Measurements from ENCODE around the gene TMEM218. TPM values are rescaled to one million over a fixed set of nuclear protein-coding genes. Genes with fewer than 3 reads are reported as not detected.
"Not testable (repeated sequence)": the region's sequence is repeated elsewhere in the genome, so short reads cannot be mapped to it uniquely, and the experiment has no call there.

TMEM218 gene
- total RNA-seq, 2 experiments from 2014 or later: 3.9 to 4.4 TPM

DNA sequence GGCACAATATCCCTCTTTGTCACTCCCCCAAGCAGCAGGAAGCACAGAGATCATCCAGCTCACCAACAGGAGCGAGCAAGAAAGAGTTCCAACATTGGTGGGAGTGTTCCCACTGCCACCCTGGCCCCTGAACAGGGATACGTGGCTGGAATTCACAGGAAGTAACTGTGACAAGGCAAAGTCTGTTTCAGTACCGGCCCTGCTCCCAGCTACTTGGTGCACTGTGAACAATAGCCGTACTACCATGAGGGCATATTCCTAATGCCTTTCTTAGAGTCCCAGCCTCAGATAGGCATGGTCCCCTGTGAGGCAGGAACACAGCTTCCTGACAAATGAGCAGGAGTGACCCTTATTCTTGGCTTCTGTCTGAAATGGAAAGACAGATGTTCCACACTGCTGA lies 50.1 kb downstream of the TMEM218 start:
- Mint-ChIP-seq H3K9me3 (no peaks in the 10 kb centered on the region), H3K27me3 (peaks cover 56% of the 10 kb centered on the region), H3K36me3 (ENCODE audit: low read depth) (no peaks in the 10 kb centered on the region), H3K27ac (no peak overlapping the region), H3K4me3 (no peak overlapping the region), H3K4me1 (ENCODE audit: low read depth) (peaks cover 9% of the 10 kb centered on the region)
- DNase-seq: no peak
- ChIA-PET CTCF (no interaction called here), POLR2A (no interaction called here)
- H3K9me3 ChIP-seq (ENCODE audit: control insufficient read depth in 1 of 2, insufficient read depth in 1 of 2, low read length in 2 of 2): no peaks in the 10 kb centered on the region
- no peak overlapping the region for H3K4me3 ChIP-seq (ENCODE audit: low read length)
- ATAC-seq (ENCODE audit: poor library complexity): no peak
- H3K36me3 ChIP-seq (ENCODE audit: insufficient read depth, low read length): no peaks in the 10 kb centered on the region
- TF ChIP-seq, protein P1, sequence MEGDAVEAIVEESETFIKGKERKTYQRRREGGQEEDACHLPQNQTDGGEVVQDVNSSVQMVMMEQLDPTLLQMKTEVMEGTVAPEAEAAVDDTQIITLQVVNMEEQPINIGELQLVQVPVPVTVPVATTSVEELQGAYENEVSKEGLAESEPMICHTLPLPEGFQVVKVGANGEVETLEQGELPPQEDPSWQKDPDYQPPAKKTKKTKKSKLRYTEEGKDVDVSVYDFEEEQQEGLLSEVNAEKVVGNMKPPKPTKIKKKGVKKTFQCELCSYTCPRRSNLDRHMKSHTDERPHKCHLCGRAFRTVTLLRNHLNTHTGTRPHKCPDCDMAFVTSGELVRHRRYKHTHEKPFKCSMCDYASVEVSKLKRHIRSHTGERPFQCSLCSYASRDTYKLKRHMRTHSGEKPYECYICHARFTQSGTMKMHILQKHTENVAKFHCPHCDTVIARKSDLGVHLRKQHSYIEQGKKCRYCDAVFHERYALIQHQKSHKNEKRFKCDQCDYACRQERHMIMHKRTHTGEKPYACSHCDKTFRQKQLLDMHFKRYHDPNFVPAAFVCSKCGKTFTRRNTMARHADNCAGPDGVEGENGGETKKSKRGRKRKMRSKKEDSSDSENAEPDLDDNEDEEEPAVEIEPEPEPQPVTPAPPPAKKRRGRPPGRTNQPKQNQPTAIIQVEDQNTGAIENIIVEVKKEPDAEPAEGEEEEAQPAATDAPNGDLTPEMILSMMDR (IDR thresholded peaks at IDR 0.05): no peak
- intact Hi-C loops (cut with DNase I, micrococcal nuclease): no loop called here
- no peak overlapping the region for H3K27ac ChIP-seq (ENCODE audit: low read depth in 1 of 2, low read length in 2 of 2)
- H3K4me1 ChIP-seq (ENCODE audit: insufficient read depth, low read length): peaks cover 14% of the 10 kb centered on the region
- peaks cover 10 to 24% of the 10 kb centered on the region in 2 experiments for H3K27me3 ChIP-seq (ENCODE audit: control insufficient read depth in 1 of 2, insufficient read depth in 2 of 2, low read length in 2 of 2)

DNA sequence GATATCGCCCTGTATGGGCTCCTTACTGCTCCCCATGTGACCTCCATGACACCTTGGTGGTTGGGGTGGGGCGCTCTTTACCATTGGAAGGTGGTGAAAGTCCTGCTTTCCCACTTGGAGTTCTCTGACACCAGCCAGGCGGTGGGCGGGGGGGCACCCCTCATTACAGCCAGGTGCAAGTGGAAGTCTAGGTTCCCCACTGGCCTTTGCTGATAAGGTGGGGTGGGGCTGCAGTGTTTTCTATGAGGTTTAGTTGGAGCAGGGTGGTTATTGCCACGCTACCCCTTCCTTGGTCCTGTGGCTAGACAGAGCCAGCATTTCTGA lies 53.8 kb downstream of the TMEM218 start:
- intact Hi-C loops (cut with DNase I, micrococcal nuclease): no loop called here
- ChIA-PET POLR2A (no interaction called here), CTCF (no interaction called here)
- Histone ChIP-seq H3K4me3 (ENCODE audit: low read length) (no peak overlapping the region), H3K36me3 (ENCODE audit: insufficient read depth, low read length) (no peaks in the 10 kb centered on the region), H3K27ac (ENCODE audit: low read depth in 1 of 2, low read length in 2 of 2) (no peak overlapping the region), H3K4me1 (ENCODE audit: insufficient read depth, low read length) (peaks cover 3% of the 10 kb centered on the region), H3K9me3 (ENCODE audit: control insufficient read depth in 1 of 2, insufficient read depth in 1 of 2, low read length in 2 of 2) (no peaks in the 10 kb centered on the region), H3K27me3 (ENCODE audit: control insufficient read depth in 1 of 2, insufficient read depth in 2 of 2, low read length in 2 of 2) (no peaks in the 10 kb centered on the region)
- TF ChIP-seq, protein P1 (IDR thresholded peaks at IDR 0.05): no peak
- Mint-ChIP-seq H3K4me3 (no peak overlapping the region), H3K9me3 (no peaks in the 10 kb centered on the region), H3K27me3 (peaks cover 25% of the 10 kb centered on the region), H3K27ac (no peak overlapping the region), H3K36me3 (ENCODE audit: low read depth) (no peaks in the 10 kb centered on the region), H3K4me1 (ENCODE audit: low read depth) (no peaks in the 10 kb centered on the region)
- DNase-seq (no peak), ATAC-seq (ENCODE audit: poor library complexity) (no peak)

DNA sequence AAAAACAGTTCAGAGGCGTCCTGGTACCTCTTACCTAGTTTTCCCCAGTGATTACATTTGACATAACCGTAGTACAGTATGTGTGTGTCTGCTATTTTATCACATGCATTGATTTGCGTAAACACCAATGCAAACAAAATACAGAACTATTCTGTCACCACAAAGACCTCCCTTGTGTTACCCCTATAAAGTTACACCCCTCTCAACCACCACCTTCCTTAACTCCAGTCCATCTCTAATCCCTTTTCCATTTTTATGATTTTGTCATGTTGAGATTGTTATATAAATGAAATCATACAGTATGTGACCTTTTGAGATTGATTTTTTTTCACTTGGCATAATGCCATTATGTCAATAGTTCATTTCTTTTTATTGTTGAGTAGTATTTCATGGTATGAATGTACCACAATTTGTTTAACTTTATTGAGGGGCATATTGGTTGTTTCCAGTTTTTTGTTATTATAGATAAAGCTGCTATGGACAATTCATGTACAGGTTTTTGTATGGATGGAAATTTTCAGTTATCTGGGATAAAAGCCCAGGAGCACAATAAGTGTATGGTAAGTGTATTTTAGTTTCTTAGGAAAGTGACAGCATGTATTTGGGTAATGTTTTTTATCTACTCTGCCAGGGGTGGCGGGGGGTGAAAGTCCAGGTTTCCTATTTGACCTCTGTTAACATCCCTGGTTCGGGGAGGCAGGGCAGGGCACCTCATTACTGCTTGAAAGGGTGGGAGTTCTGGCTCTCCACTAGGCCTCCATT lies 54.3 kb downstream of the TMEM218 start:
- TF ChIP-seq, protein P1 (IDR thresholded peaks at IDR 0.05): no peak
- ATAC-seq (ENCODE audit: poor library complexity) (no peak), DNase-seq (no peak)
- Histone ChIP-seq H3K36me3 (ENCODE audit: insufficient read depth, low read length) (no peaks in the 10 kb centered on the region), H3K4me3 (ENCODE audit: low read length) (no peak overlapping the region), H3K4me1 (ENCODE audit: insufficient read depth, low read length) (no peaks in the 10 kb centered on the region), H3K9me3 (ENCODE audit: control insufficient read depth in 1 of 2, insufficient read depth in 1 of 2, low read length in 2 of 2) (no peaks in the 10 kb centered on the region), H3K27me3 (ENCODE audit: control insufficient read depth in 1 of 2, insufficient read depth in 2 of 2, low read length in 2 of 2) (no peaks in the 10 kb centered on the region), H3K27ac (ENCODE audit: low read depth in 1 of 2, low read length in 2 of 2) (no peak overlapping the region)
- H3K4me3 Mint-ChIP-seq: no peak overlapping the region
- H3K27ac Mint-ChIP-seq: no peak overlapping the region
- H3K27me3 Mint-ChIP-seq: peaks cover 19% of the 10 kb centered on the region
- CTCF ChIA-PET: no interaction called here
- intact Hi-C loops (cut with DNase I, micrococcal nuclease): no loop called here
- no peaks in the 10 kb centered on the region for H3K9me3 Mint-ChIP-seq
- POLR2A ChIA-PET: no interaction called here
- no peaks in the 10 kb centered on the region for H3K36me3 Mint-ChIP-seq (ENCODE audit: low read depth)
- H3K4me1 Mint-ChIP-seq (ENCODE audit: low read depth): no peaks in the 10 kb centered on the region

GRCh38 chr11:125056111-125056510 lies 55.3 kb downstream of the TMEM218 start:
- POLR2A ChIA-PET; H3K36me3 ChIP-seq (ENCODE audit: insufficient read depth, low read length); H3K4me3 Mint-ChIP-seq; intact Hi-C loops (cut with DNase I, micrococcal nuclease); DNase-seq; CTCF ChIA-PET; H3K4me1 Mint-ChIP-seq (ENCODE audit: low read depth); H3K27me3 ChIP-seq (ENCODE audit: control insufficient read depth in 1 of 2, insufficient read depth in 2 of 2, low read length in 2 of 2); H3K27ac Mint-ChIP-seq; ATAC-seq (ENCODE audit: poor library complexity); H3K9me3 ChIP-seq (ENCODE audit: control insufficient read depth in 1 of 2, insufficient read depth in 1 of 2, low read length in 2 of 2); H3K27ac ChIP-seq (ENCODE audit: low read depth in 1 of 2, low read length in 2 of 2); H3K4me3 ChIP-seq (ENCODE audit: low read length); H3K4me1 ChIP-seq (ENCODE audit: insufficient read depth, low read length); H3K9me3 Mint-ChIP-seq; H3K36me3 Mint-ChIP-seq (ENCODE audit: low read depth): not testable (repeated sequence)
- peaks cover 13% of the 10 kb centered on the region for H3K27me3 Mint-ChIP-seq

All from CD4-positive, alpha-beta T cell (primary cell).